D721Med (cell line): ENCODE results near the gene LPO.

ENCODE experiments used
- DNase-seq: peaks from one replicate; pipeline ENCODE4 v3.0.0; 2011; ENCODE audit warnings: low spot score; ENCODE audit not compliant: insufficient read length
- FAIRE-seq: peaks from 2 replicates; lab custom pipeline; 2011; peaks lifted over from hg19 to GRCh38; lab: Jason Lieb, UNC
- CTCF ChIP-seq: IDR thresholded peaks from 2 replicates; pipeline ENCODE4 v1.5.1; 2012; ENCODE audit warnings: mild to moderate bottlenecking, control low read depth; ENCODE audit not compliant: insufficient read depth; ENCODE audit errors: missing control alignments

The LPO gene

GRCh38 chr17:58238147-58238634 is at the start of gene LPO:
TSS of gene LPO (plus strand) at chr17:58238584. CDS start at chr17:58242980, 4,396 bp downstream.
- TF ChIP-seq CTCF = no peak

GRCh38 chr17:58189436-58190146 is 48.8 kb upstream of the LPO start:
- DNase-seq = no peak
- no peak for TF ChIP-seq CTCF
- FAIRE-seq = no peak

More at GRCh38 chr17:58238147-58238634, at the start of gene LPO:
- DNase-seq (no peak), FAIRE-seq (no peak)

- FAIRE-seq (no peak), DNase-seq (no peak)
- no peak for TF ChIP-seq CTCF
These were observed 47.0 kb upstream of the LPO start for GRCh38 chr17:58191241-58191896.

GRCh38 chr17:58192612-58193011 is 45.8 kb upstream of the LPO start, which contains the start of gene EPX:
TSS of gene EPX (plus strand) at chr17:58192726. CDS start at chr17:58192847, 121 bp downstream.
- DNase-seq (no peak), FAIRE-seq (no peak)
- TF ChIP-seq CTCF = no peak

- no peak for DNase-seq
- FAIRE-seq = no peak
- no peak for TF ChIP-seq CTCF
These were observed 44.6 kb upstream of the LPO start for GRCh38 chr17:58193641-58194255.

- no peak for TF ChIP-seq CTCF
- DNase-seq (no peak), FAIRE-seq (no peak)
These were observed 42.8 kb upstream of the LPO start for GRCh38 chr17:58195518-58196123.
